ENCODE results near the gene ZNF619.

The ZNF619 gene

DNA sequence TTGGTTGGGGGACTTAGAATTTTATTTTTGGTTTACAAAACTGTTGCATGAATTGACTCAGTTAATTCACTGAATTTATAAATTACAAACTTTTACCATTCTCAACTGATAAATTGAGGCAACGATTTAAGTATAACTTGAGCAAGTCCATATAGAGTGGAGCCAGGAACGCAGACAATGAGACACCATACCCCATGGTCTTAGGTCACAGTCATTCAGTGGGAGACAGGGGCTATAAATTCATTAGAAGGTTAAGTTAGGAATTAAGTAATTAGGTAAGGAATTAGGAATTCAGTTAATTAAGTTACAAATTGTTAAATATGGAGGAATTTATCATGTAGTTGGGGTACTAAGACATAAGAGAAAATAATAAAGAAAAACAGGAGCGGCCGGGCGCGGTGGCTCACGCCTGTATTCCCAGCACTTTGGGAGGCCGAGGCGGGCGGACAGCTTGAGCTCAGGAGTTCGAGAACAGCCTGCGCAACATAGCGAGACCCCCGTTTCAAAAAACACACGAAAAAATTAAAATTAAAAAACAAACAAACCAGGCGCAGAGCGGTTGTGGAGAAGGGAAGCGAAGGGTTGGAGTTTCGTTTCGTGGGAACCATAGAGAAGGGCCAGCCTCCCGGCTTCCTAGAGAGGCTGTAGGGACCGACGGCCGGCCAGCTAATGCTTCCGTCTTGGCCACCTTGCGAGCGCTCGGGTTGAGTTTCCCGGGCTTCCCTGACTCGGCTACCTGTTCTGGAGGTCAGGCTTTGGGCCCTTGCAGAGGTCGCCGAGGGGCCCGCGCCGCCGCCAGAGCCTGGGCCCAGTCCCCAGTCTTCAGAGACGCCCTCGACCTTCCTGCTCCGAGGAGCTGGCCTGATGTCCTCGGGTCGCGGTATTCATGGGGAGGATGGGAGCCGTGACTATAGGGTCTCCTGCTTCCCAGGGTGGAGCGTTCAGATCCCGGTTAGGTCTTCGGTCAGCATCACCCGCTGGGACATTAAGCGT, at the start of gene ZNF619:
TSS of gene ZNF619 (plus strand) at position 645 of the 993 bp plus-strand sequence. CDS start 858 bp downstream, outside the sequence.
- TF ChIP-seq CTCF (IDR thresholded peaks at IDR 0.05; ENCODE audit: borderline replicate concordance, insufficient read depth, low read depth, low read length) = no peak
- peak within 1 kb of the TSS; percentile 60 for H3K4me3 ChIP-seq (ENCODE audit: low read depth, low read length)

DNA sequence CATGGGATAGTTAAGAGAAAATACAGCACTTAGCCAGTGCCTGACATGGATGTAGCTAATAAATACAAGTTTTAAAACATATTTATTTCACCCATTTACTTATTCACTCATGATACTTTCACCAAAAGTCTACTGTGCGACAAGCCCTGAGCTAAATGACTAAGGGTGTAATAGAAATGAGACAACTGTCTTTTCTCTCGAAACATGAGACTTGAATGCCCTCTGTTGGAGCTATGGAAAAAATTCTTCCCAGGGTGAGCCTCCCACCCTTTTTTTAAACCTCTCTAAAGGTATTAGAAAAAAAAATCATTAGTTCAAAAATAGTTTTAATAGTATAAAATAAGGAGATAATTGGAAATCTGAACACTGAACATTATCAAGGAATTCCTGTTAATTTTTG, 44.1 kb upstream of the ZNF619 start:
- no peak overlapping the region for H3K4me3 ChIP-seq (ENCODE audit: low read depth, low read length)
- TF ChIP-seq CTCF (IDR thresholded peaks at IDR 0.05; ENCODE audit: borderline replicate concordance, insufficient read depth, low read depth, low read length) = no peak

DNA sequence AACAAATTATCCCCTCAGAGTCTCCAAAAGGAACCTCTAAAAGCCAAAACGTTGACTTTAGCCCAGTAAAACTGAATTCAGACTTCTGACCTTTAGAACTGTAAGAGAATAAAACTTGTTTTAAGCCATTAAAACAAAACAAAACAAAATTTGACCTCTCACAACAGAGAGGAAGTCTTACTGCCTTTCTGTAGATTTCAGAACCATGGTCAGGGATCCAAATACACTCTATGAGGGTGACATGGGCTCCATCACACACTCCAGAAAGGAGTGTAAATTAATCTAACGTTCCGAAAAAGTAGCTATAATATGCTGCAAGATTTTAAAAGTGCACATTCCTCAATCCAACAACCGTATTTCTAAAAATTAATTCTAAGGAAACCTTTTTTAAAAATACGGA, 39.0 kb upstream of the ZNF619 start:
- TF ChIP-seq CTCF (IDR thresholded peaks at IDR 0.05; ENCODE audit: borderline replicate concordance, insufficient read depth, low read depth, low read length) = no peak

GRCh38 chr3:40445062-40445461, 31.9 kb upstream of the ZNF619 start:
- no peak for TF ChIP-seq CTCF (IDR thresholded peaks at IDR 0.05; ENCODE audit: borderline replicate concordance, insufficient read depth, low read depth, low read length)
- no peak overlapping the region for H3K4me3 ChIP-seq (ENCODE audit: low read depth, low read length)

More for the DNA sequence above, 39.0 kb upstream of the ZNF619 start:
- no peak overlapping the region for H3K4me3 ChIP-seq (ENCODE audit: low read depth, low read length)

DNA sequence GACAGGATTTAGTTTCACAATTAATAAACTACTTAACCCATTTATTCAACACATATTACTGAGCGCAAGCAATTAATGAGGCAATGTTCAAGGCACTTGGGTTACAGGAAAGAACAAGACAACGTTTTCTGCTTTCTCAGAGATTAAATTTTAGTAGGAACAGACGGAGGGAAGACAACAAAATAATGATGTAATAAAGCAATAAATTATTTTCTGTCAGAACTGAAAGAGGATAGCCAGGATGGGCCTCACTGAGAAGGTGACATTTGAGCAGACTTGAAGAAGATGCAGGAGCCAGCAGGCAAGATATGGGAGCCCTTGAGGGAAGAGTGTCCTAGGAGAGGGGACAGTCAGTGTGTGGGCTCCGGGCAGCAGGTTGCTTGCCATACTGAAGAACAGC, 31.0 kb upstream of the ZNF619 start:
- H3K4me3 ChIP-seq (ENCODE audit: low read depth, low read length) = no peak overlapping the region
- no peak for TF ChIP-seq CTCF (IDR thresholded peaks at IDR 0.05; ENCODE audit: borderline replicate concordance, insufficient read depth, low read depth, low read length)

GRCh38 chr3:40450438-40450837, 26.5 kb upstream of the ZNF619 start:
- H3K4me3 ChIP-seq (ENCODE audit: low read depth, low read length) = no peak overlapping the region
- no peak for TF ChIP-seq CTCF (IDR thresholded peaks at IDR 0.05; ENCODE audit: borderline replicate concordance, insufficient read depth, low read depth, low read length)

GRCh38 chr3:40451551-40451950, 25.4 kb upstream of the ZNF619 start:
- no peak overlapping the region for H3K4me3 ChIP-seq (ENCODE audit: low read depth, low read length)
- TF ChIP-seq CTCF (IDR thresholded peaks at IDR 0.05; ENCODE audit: borderline replicate concordance, insufficient read depth, low read depth, low read length) = no peak

All from GM12875 (cell line).